Fibroblast of lung (primary cell): ENCODE measurements around the gene MT1X. TPM values are rescaled to one million over a fixed set of nuclear protein-coding genes. Genes with fewer than 3 reads are reported as not detected.

Source experiments
- DNase-seq, 2 donors: peaks; one replicate each; pipeline versions ENCODE4 v3.0.0 to v3.0.0-alpha.2; 2010; ENCODE audit warnings: low read depth in 2 of 2
- H2AFZ ChIP-seq: 2 replicates; pipeline ENCODE4 v1.5.1; 2012; ENCODE audit warnings: low read length, control low read depth, inconsistent platforms
- H3K27ac ChIP-seq: 2 replicates; pipeline ENCODE4 v1.5.1; 2011; ENCODE audit warnings: low read length, control low read depth; ENCODE audit not compliant: insufficient read depth
- H3K27me3 ChIP-seq: 2 replicates; pipeline ENCODE4 v1.5.1; 2011; ENCODE audit warnings: mild to moderate bottlenecking, low read length; ENCODE audit not compliant: control insufficient read depth, insufficient read depth
- H3K36me3 ChIP-seq: 2 replicates; pipeline ENCODE4 v1.5.1; 2011; ENCODE audit warnings: low read length; ENCODE audit not compliant: control insufficient read depth, insufficient read depth
- H3K4me1 ChIP-seq: 2 replicates; pipeline ENCODE4 v1.5.1; 2011; ENCODE audit warnings: low read length; ENCODE audit not compliant: control insufficient read depth, insufficient read depth; ENCODE audit errors: extremely low read depth
- H3K4me2 ChIP-seq: 2 replicates; pipeline ENCODE4 v1.5.1; 2011; ENCODE audit warnings: low read length, control low read depth; ENCODE audit not compliant: insufficient read depth; ENCODE audit errors: extremely low read depth
- H3K4me3 ChIP-seq, 4 experiments: fragments of 200-600 bp in 1 of 4; sonication (generic) in 1 of 4; replicated peaks in 1 of 4; 2 replicates each; pipeline ENCODE4 v1.5.1; 2011 to 2016; ENCODE audit warnings: low read length in 4 of 4, low read depth in 3 of 4, mild to moderate bottlenecking in 3 of 4, control low read depth in 2 of 4, inconsistent platforms in 1 of 4, mixed read lengths in 1 of 4; ENCODE audit not compliant: insufficient read depth in 1 of 4; ENCODE audit errors: control extremely low read depth in 1 of 4
- H3K79me2 ChIP-seq: 2 replicates; pipeline ENCODE4 v1.5.1; 2012; ENCODE audit warnings: mild to moderate bottlenecking, low read length, inconsistent platforms; ENCODE audit not compliant: control insufficient read depth, insufficient read depth
- H3K9ac ChIP-seq: 2 replicates; pipeline ENCODE4 v1.5.1; 2011; ENCODE audit warnings: mild to moderate bottlenecking, low read length, control low read depth; ENCODE audit not compliant: insufficient read depth
- H3K9me3 ChIP-seq: 2 replicates; pipeline ENCODE4 v1.5.1; 2012; ENCODE audit warnings: low read depth, low read length; ENCODE audit not compliant: control insufficient read depth, insufficient read depth
- H4K20me1 ChIP-seq: 2 replicates; pipeline ENCODE4 v1.5.1; 2011; ENCODE audit warnings: low read length; ENCODE audit not compliant: control insufficient read depth, insufficient read depth; ENCODE audit errors: extremely low read depth
- EZH2 ChIP-seq: IDR thresholded peaks from 2 replicates; pipeline ENCODE4 v1.5.1; 2012; ENCODE audit warnings: low read length, control low read depth, mild to moderate bottlenecking; ENCODE audit errors: missing control alignments
- polyA plus RNA-seq, 2 donors: library from polyadenylated mRNA; depleted of rRNA in 1 of 2; stranded (reverse) in 1 of 2; unstranded in 1 of 2; fragments of >200 nt; gene quantifications; 2 replicates each; pipeline ENCODE4 v1.2.1, GENCODE V29; 2011 to 2012; ENCODE audit warnings: missing spikeins in 1 of 2
- total RNA-seq: library from RNA; depleted of rRNA; stranded (reverse); fragments of >200 nt; gene quantifications from 2 replicates; pipeline ENCODE4 v1.2.1, GENCODE V29; 2014
- TF ChIP-seq, protein P1 (sequence below), 2 donors: IDR thresholded peaks in 1 of 2; conservative IDR thresholded peaks in 1 of 2; 1 replicate in 1 of 2; 2 replicates in 1 of 2; pipeline ENCODE4 v1.5.1; 2011 to 2012; ENCODE audit warnings: low read length in 2 of 2, control low read depth in 1 of 2, inconsistent platforms in 1 of 2, low read depth in 1 of 2, mild to moderate bottlenecking in 1 of 2

MT1X gene
- total and polyA plus RNA-seq, 2 donors (not counting 1 experiment from before 2014, with no cell fraction given), result 137 to 242 TPM

DNA sequence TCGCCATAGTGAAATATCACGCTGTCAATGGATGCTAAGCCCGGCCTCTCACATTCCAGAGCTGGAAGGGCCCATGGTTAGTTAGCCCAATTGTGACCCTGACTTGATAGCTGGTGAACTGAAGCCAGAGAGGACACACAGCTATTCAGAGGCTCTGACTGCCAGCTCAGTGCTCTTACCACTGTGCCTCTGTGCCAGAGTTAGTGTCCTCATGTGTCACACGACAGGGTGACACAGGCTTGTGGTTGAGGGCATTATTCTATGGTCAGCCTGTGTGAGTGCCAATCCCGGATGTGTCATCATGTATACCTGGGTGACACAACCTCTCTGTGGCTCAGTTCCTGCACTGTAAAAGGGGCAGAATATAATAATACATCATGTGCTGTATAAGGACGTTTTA is 2.5 kb upstream of the MT1X start:
- Histone ChIP-seq H3K27me3 (no peaks in the 10 kb centered on the region), H3K4me2 (no peak overlapping the region), H3K4me3 (no peak overlapping the region), H3K36me3 (no peaks in the 10 kb centered on the region), H4K20me1 (no peaks in the 10 kb centered on the region), H3K4me1 (peaks cover 4% of the 10 kb centered on the region), H2AFZ (no peak overlapping the region), H3K79me2 (no peaks in the 10 kb centered on the region), H3K9me3 (no peaks in the 10 kb centered on the region), H3K27ac (no peak overlapping the region), H3K9ac (no peak overlapping the region)
- no peak for TF ChIP-seq EZH2
- TF ChIP-seq, protein P1, sequence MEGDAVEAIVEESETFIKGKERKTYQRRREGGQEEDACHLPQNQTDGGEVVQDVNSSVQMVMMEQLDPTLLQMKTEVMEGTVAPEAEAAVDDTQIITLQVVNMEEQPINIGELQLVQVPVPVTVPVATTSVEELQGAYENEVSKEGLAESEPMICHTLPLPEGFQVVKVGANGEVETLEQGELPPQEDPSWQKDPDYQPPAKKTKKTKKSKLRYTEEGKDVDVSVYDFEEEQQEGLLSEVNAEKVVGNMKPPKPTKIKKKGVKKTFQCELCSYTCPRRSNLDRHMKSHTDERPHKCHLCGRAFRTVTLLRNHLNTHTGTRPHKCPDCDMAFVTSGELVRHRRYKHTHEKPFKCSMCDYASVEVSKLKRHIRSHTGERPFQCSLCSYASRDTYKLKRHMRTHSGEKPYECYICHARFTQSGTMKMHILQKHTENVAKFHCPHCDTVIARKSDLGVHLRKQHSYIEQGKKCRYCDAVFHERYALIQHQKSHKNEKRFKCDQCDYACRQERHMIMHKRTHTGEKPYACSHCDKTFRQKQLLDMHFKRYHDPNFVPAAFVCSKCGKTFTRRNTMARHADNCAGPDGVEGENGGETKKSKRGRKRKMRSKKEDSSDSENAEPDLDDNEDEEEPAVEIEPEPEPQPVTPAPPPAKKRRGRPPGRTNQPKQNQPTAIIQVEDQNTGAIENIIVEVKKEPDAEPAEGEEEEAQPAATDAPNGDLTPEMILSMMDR (conservative IDR thresholded peaks at IDR 0.05 in 1 of 2, IDR thresholded peaks at IDR 0.05 in 1 of 2; ENCODE audit: low read depth in 1 of 2, low read length in 2 of 2), result no peak
- no peak for DNase-seq

DNA sequence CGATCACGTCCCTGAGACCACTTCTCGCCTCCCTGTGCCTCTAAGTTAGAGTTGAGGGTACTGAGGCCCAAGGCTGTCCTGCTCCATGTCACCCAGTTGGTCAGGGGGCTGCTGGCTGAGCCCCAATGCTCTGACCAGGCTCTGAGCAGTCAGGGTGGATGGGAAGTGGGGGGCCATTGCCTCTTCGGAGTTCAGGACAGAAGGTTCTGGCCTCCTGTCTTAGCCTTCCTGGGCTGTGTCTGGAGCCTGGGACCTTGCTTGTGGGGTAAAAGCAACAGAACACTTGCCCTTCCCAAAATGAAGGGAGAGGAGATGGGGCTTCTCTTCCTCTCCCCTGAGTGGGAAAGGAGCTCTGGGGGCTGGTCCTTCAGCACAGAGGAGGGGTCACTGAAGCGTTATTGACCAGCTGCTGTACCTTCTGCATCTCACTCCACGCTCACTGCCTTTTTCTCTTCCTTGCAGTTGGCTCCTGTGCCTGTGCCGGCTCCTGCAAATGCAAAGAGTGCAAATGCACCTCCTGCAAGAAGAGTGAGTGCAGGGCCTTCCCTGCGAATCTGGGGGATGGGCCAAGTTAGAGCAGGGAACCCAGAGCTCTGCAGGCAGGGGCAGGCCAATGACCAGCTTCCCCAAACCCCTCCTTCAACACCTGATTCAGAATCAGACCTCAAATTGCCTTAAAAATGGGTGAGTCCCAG is 580 bp downstream of the MT1X start:
- H3K4me2 ChIP-seq, result peak overlapping the region; percentile 95
- H3K27ac ChIP-seq, result peak overlapping the region; percentile 54

DNA sequence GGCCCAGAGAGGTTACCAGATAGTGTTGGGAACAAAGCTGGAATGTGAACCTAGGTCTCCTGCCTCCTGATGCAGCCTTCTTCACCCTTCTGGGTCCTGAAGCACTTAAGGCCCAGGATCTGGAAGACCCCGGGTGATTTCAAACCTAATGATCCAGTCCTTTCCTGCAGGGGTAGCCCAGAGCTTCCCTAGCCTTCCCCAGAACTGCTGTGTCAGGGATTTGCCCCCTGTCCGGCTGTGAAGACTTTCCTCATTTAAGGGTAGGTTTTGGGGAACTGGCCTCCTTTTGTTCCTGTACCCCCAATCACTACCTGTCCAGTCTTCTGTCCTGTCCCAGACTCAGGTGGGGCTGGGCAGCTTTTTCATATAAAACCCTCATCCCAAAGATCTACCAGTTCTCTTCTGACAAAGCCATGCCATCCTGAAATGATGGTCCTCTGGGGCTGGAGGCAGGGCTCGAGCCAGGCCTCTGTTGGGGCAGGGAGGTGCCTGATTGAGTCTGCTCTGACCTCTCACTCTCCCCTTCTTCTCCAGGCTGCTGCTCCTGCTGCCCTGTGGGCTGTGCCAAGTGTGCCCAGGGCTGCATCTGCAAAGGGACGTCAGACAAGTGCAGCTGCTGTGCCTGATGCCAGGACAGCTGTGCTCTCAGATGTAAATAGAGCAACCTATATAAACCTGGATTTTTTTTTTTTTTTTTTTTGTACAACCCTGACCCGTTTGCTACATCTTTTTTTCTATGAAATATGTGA is 1.3 kb downstream of the MT1X start:
- Histone ChIP-seq H3K9ac (no peak overlapping the region), H3K4me2 (peak overlapping the region; percentile 95), H3K9me3 (no peaks in the 10 kb centered on the region), H3K27ac (no peak overlapping the region), H3K4me1 (peaks cover 4% of the 10 kb centered on the region), H3K36me3 (no peaks in the 10 kb centered on the region), H4K20me1 (no peaks in the 10 kb centered on the region), H3K27me3 (no peaks in the 10 kb centered on the region), H3K79me2 (no peaks in the 10 kb centered on the region), H2AFZ (no peak overlapping the region), H3K4me3 (peak overlapping the region in 2 of 4 experiments; percentile 70 to 87)
- DNase-seq, result no peak
- TF ChIP-seq EZH2, result no peak
- TF ChIP-seq, protein P1 (conservative IDR thresholded peaks at IDR 0.05 in 1 of 2, IDR thresholded peaks at IDR 0.05 in 1 of 2; ENCODE audit: low read depth in 1 of 2, low read length in 2 of 2), result no peak

More for the DNA sequence above, 580 bp downstream of the MT1X start:
- H3K4me1 ChIP-seq, result peaks cover 4% of the 10 kb centered on the region
- H3K27me3 ChIP-seq, result no peaks in the 10 kb centered on the region
- H4K20me1 ChIP-seq, result no peaks in the 10 kb centered on the region
- no peak for TF ChIP-seq EZH2
- no peaks in the 10 kb centered on the region for H3K9me3 ChIP-seq
- peak overlapping the region; percentile 82 for H2AFZ ChIP-seq
- no peaks in the 10 kb centered on the region for H3K36me3 ChIP-seq
- DNase-seq, result no peak
- peak overlapping the region; percentile 35 for H3K9ac ChIP-seq
- peak overlapping the region; percentile 70 to 87 (median 72) for H3K4me3 ChIP-seq
- H3K79me2 ChIP-seq, result no peaks in the 10 kb centered on the region
